Measurements from ENCODE around the gene CFAP61. TPM values are rescaled to one million over a fixed set of nuclear protein-coding genes. Genes with fewer than 3 reads are reported as not detected.

CFAP61 gene
- total RNA-seq, 1 experiment from 2014 or later: 0.61 TPM

DNA sequence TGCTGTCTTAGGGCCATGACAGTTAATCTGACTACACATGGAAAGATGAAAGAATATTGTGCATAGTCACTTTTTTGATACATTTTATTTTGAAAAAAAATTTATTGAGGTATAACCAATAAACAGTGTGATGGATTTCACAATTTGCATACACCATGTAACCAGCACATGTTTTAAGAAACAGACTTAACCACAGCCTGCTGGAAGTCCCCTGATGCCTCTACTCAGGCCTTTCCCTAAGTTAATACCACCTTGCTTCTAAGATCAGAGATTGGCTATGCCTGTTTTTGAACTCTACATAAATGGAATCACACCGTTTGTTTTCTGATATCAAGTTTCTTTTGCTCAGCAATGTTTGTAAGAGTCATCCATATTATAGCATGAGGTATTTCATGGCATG, 136.3 kb downstream of the CFAP61 start (continued):
- no peak for TF ChIP-seq STAT6 (CRISPR knock-in tag; conservative IDR thresholded peaks at IDR 0.05; ENCODE audit: low read depth)
- TF ChIP-seq, protein P1, sequence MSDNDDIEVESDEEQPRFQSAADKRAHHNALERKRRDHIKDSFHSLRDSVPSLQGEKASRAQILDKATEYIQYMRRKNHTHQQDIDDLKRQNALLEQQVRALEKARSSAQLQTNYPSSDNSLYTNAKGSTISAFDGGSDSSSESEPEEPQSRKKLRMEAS (CRISPR knock-in tag; IDR thresholded peaks at IDR 0.05): no peak
- TF ChIP-seq NFE2L1 (CRISPR knock-in tag; IDR thresholded peaks at IDR 0.05): no peak
- TF ChIP-seq ATF1 (CRISPR knock-in tag; IDR thresholded peaks at IDR 0.05): no peak

GRCh38 chr20:20192366-20192765, 140.0 kb downstream of the CFAP61 start:
- POLR2A ChIA-PET: no interaction called here
- Mint-ChIP-seq H3K36me3 (no peaks in the 10 kb centered on the region), H3K4me3 (no peak overlapping the region), H3K4me1 (no peaks in the 10 kb centered on the region), H3K27me3 (ENCODE audit: low read depth) (no peaks in the 10 kb centered on the region), H3K9me3 (no peaks in the 10 kb centered on the region), H3K27ac (no peak overlapping the region)
- CTCF ChIA-PET: no interaction called here
- ATAC-seq (no peak; the same call in 1 of the 2 replicates), DNase-seq (ENCODE audit: low spot score) (no peak)
- TF ChIP-seq FOXP1 (CRISPR knock-in tag; IDR thresholded peaks at IDR 0.05; ENCODE audit: borderline replicate concordance) (no peak), TEAD1 (CRISPR knock-in tag; IDR thresholded peaks at IDR 0.05) (no peak), NR3C1 (CRISPR knock-in tag; conservative IDR thresholded peaks at IDR 0.05; ENCODE audit: low read depth) (no peak), NFATC4 (CRISPR knock-in tag; IDR thresholded peaks at IDR 0.05) (no peak), SMAD4 (CRISPR knock-in tag; IDR thresholded peaks at IDR 0.05) (no peak), TEAD4 (CRISPR knock-in tag; IDR thresholded peaks at IDR 0.05) (no peak), EMX1 (CRISPR knock-in tag; IDR thresholded peaks at IDR 0.05) (no peak), AR (CRISPR knock-in tag; IDR thresholded peaks at IDR 0.05) (no peak), CDX4 (CRISPR knock-in tag; IDR thresholded peaks at IDR 0.05; ENCODE audit: borderline replicate concordance) (no peak), ZBTB21 (CRISPR knock-in tag; IDR thresholded peaks at IDR 0.05; ENCODE audit: borderline replicate concordance) (no peak)
- TF ChIP-seq, protein P2, sequence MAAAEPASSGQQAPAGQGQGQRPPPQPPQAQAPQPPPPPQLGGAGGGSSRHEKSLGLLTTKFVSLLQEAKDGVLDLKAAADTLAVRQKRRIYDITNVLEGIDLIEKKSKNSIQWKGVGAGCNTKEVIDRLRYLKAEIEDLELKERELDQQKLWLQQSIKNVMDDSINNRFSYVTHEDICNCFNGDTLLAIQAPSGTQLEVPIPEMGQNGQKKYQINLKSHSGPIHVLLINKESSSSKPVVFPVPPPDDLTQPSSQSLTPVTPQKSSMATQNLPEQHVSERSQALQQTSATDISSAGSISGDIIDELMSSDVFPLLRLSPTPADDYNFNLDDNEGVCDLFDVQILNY (CRISPR knock-in tag; IDR thresholded peaks at IDR 0.05): no peak
- TF ChIP-seq, protein P3, sequence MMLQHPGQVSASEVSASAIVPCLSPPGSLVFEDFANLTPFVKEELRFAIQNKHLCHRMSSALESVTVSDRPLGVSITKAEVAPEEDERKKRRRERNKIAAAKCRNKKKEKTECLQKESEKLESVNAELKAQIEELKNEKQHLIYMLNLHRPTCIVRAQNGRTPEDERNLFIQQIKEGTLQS (CRISPR knock-in tag; conservative IDR thresholded peaks at IDR 0.05): no peak
- TF ChIP-seq, protein P4, sequence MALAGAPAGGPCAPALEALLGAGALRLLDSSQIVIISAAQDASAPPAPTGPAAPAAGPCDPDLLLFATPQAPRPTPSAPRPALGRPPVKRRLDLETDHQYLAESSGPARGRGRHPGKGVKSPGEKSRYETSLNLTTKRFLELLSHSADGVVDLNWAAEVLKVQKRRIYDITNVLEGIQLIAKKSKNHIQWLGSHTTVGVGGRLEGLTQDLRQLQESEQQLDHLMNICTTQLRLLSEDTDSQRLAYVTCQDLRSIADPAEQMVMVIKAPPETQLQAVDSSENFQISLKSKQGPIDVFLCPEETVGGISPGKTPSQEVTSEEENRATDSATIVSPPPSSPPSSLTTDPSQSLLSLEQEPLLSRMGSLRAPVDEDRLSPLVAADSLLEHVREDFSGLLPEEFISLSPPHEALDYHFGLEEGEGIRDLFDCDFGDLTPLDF (CRISPR knock-in tag; IDR thresholded peaks at IDR 0.05): no peak
